Measurements from ENCODE around the gene CCL26.

The CCL26 gene

GRCh38 chr7:75772081-75773077 lies at the start of gene CCL26:
CCL26 (minus strand) TSS chr7:75772211; CDS start chr7:75772176, 35 bp downstream.
- DNase-seq (ENCODE audit: low spot score), result no peak

- no peak for DNase-seq (ENCODE audit: low spot score)
These were observed 48.7 kb upstream of the CCL26 start for GRCh38 chr7:75820688-75821087.

- no peak for DNase-seq (ENCODE audit: low spot score)
These were observed 47.7 kb upstream of the CCL26 start for GRCh38 chr7:75819711-75820110.

- no peak for DNase-seq (ENCODE audit: low spot score)
These were observed 46.5 kb upstream of the CCL26 start for GRCh38 chr7:75818472-75818871.

GRCh38 chr7:75817116-75817515 lies 45.1 kb upstream of the CCL26 start:
- no peak for DNase-seq (ENCODE audit: low spot score)

- no peak for DNase-seq (ENCODE audit: low spot score)
These were observed 43.5 kb upstream of the CCL26 start for GRCh38 chr7:75815418-75816064.

GRCh38 chr7:75814407-75814947 lies 42.5 kb upstream of the CCL26 start:
- no peak for DNase-seq (ENCODE audit: low spot score)

GRCh38 chr7:75813781-75814236 lies 41.8 kb upstream of the CCL26 start, which contains the start of gene CCL24:
CCL24 (minus strand) TSS chr7:75813806; CDS start chr7:75813715, 91 bp downstream.
- no peak for DNase-seq (ENCODE audit: low spot score)

- no peak for DNase-seq (ENCODE audit: low spot score)
These were observed 41.1 kb upstream of the CCL26 start for GRCh38 chr7:75813084-75813483.

- no peak for DNase-seq (ENCODE audit: low spot score)
These were observed 40.1 kb upstream of the CCL26 start for GRCh38 chr7:75811894-75812678.

GRCh38 chr7:75809396-75809795 lies 37.4 kb upstream of the CCL26 start:
- no peak for DNase-seq (ENCODE audit: low spot score)

- no peak for DNase-seq (ENCODE audit: low spot score)
These were observed 36.1 kb upstream of the CCL26 start for GRCh38 chr7:75808106-75808505.

- no peak for DNase-seq (ENCODE audit: low spot score)
These were observed 35.4 kb upstream of the CCL26 start for GRCh38 chr7:75807452-75807851.

GRCh38 chr7:75806560-75807307 lies 34.7 kb upstream of the CCL26 start:
- DNase-seq (ENCODE audit: low spot score), result no peak

- DNase-seq (ENCODE audit: low spot score), result no peak
These were observed 32.7 kb upstream of the CCL26 start for GRCh38 chr7:75804705-75805104.

GRCh38 chr7:75804004-75804403 lies 32.0 kb upstream of the CCL26 start:
- no peak for DNase-seq (ENCODE audit: low spot score)

- DNase-seq (ENCODE audit: low spot score), result no peak
These were observed 30.5 kb upstream of the CCL26 start for GRCh38 chr7:75802552-75802821.

- no peak for DNase-seq (ENCODE audit: low spot score)
These were observed 26.8 kb upstream of the CCL26 start for GRCh38 chr7:75798770-75799169.

GRCh38 chr7:75796420-75796819 lies 24.4 kb upstream of the CCL26 start:
- no peak for DNase-seq (ENCODE audit: low spot score)

GRCh38 chr7:75795831-75796285 lies 23.8 kb upstream of the CCL26 start:
- no peak for DNase-seq (ENCODE audit: low spot score)

GRCh38 chr7:75793676-75794075 lies 21.7 kb upstream of the CCL26 start:
- DNase-seq (ENCODE audit: low spot score), result no peak
